HEK293 (cell line): ENCODE measurements around the gene LEPR.

Experiments
- BCL11A ChIP-seq: fragments of 450-650 bp; formaldehyde crosslinking; IDR thresholded peaks from 2 replicates; pipeline ENCODE4 v1.5.1; 2016; ENCODE audit warnings: low read depth, missing biosample characterization, missing genetic modification characterization
- FEZF1 ChIP-seq: fragments of 450-650 bp; formaldehyde crosslinking; IDR thresholded peaks from 2 replicates; pipeline ENCODE4 v1.5.1; 2016; ENCODE audit warnings: missing biosample characterization, missing genetic modification characterization
- KLF1 ChIP-seq: fragments of 450-650 bp; formaldehyde crosslinking; IDR thresholded peaks from 2 replicates; pipeline ENCODE4 v1.5.1; 2016; ENCODE audit warnings: missing biosample characterization, missing genetic modification characterization
- KLF7 ChIP-seq: fragments of 450-650 bp; formaldehyde crosslinking; IDR thresholded peaks from 2 replicates; pipeline ENCODE4 v1.5.1; 2016; ENCODE audit warnings: missing biosample characterization, missing genetic modification characterization, borderline replicate concordance
- MYNN ChIP-seq: fragments of 450-650 bp; formaldehyde crosslinking; IDR thresholded peaks from 2 replicates; pipeline ENCODE4 v1.5.1; 2016; ENCODE audit warnings: missing biosample characterization, missing genetic modification characterization, borderline replicate concordance
- PRDM1 ChIP-seq: fragments of 450-650 bp; formaldehyde crosslinking; IDR thresholded peaks from 2 replicates; pipeline ENCODE4; 2016; ENCODE audit warnings: missing biosample characterization, missing genetic modification characterization
- PRDM4 ChIP-seq: fragments of 450-650 bp; formaldehyde crosslinking; IDR thresholded peaks from 2 replicates; pipeline ENCODE4 v1.5.1; 2017; ENCODE audit warnings: missing biosample characterization, missing genetic modification characterization
- PRDM6 ChIP-seq: fragments of 450-650 bp; formaldehyde crosslinking; IDR thresholded peaks from 2 replicates; pipeline ENCODE4 v1.5.1; 2017; ENCODE audit warnings: missing biosample characterization, missing genetic modification characterization
- RBAK ChIP-seq: fragments of 450-650 bp; formaldehyde crosslinking; IDR thresholded peaks from 2 replicates; pipeline ENCODE4 v1.5.1; 2016; ENCODE audit warnings: missing biosample characterization, missing genetic modification characterization
- SALL2 ChIP-seq: fragments of 450-650 bp; formaldehyde crosslinking; IDR thresholded peaks from 2 replicates; pipeline ENCODE4 v1.5.0; 2017; ENCODE audit warnings: missing biosample characterization, mild to moderate bottlenecking, missing genetic modification characterization, borderline replicate concordance
- WT1 ChIP-seq: fragments of 450-650 bp; formaldehyde crosslinking; IDR thresholded peaks from 2 replicates; pipeline ENCODE4 v1.5.1; 2016; ENCODE audit warnings: missing biosample characterization, missing genetic modification characterization
- ZEB2 ChIP-seq: fragments of 450-650 bp; formaldehyde crosslinking; IDR thresholded peaks from 2 replicates; pipeline ENCODE4 v1.5.1; 2016; ENCODE audit warnings: missing biosample characterization, missing genetic modification characterization
- ZNF10 ChIP-seq: fragments of 450-650 bp; formaldehyde crosslinking; IDR thresholded peaks from 2 replicates; pipeline ENCODE4 v1.5.1; 2017; ENCODE audit warnings: missing biosample characterization, missing genetic modification characterization
- ZNF138 ChIP-seq: fragments of 450-650 bp; formaldehyde crosslinking; IDR thresholded peaks from 2 replicates; pipeline ENCODE4 v1.5.1; 2016; ENCODE audit warnings: missing biosample characterization, missing genetic modification characterization, borderline replicate concordance
- ZNF18 ChIP-seq: fragments of 450-650 bp; formaldehyde crosslinking; IDR thresholded peaks from 2 replicates; pipeline ENCODE4 v1.5.1; 2016; ENCODE audit warnings: missing biosample characterization, missing genetic modification characterization
- ZNF184 ChIP-seq: fragments of 450-650 bp; IDR thresholded peaks from 2 replicates; pipeline ENCODE4 v1.5.1; 2018; ENCODE audit warnings: missing biosample characterization, mild to moderate bottlenecking, missing genetic modification characterization
- ZNF239 ChIP-seq: fragments of 450-650 bp; formaldehyde crosslinking; IDR thresholded peaks from 2 replicates; pipeline ENCODE4 v1.5.1; 2016; ENCODE audit warnings: missing biosample characterization, missing genetic modification characterization
- ZNF324 ChIP-seq: fragments of 450-650 bp; formaldehyde crosslinking; IDR thresholded peaks from 2 replicates; pipeline ENCODE4 v1.5.1; 2016; ENCODE audit warnings: missing biosample characterization, missing genetic modification characterization
- ZNF394 ChIP-seq: fragments of 450-650 bp; formaldehyde crosslinking; IDR thresholded peaks from 2 replicates; pipeline ENCODE4 v1.5.1; 2016; ENCODE audit warnings: missing biosample characterization, missing genetic modification characterization, mild to moderate bottlenecking, moderate library complexity, borderline replicate concordance
- ZNF398 ChIP-seq: fragments of 450-650 bp; formaldehyde crosslinking; IDR thresholded peaks from 2 replicates; pipeline ENCODE4 v1.5.1; 2017; ENCODE audit warnings: missing biosample characterization, missing genetic modification characterization
- ZNF501 ChIP-seq: fragments of 450-650 bp; formaldehyde crosslinking; IDR thresholded peaks from 2 replicates; pipeline ENCODE4 v1.5.1; 2016; ENCODE audit warnings: missing biosample characterization, missing genetic modification characterization
- ZNF548 ChIP-seq: fragments of 450-650 bp; formaldehyde crosslinking; IDR thresholded peaks from 2 replicates; pipeline ENCODE4 v1.5.1; 2016; ENCODE audit warnings: missing biosample characterization, missing genetic modification characterization
- ZNF558 ChIP-seq: fragments of 450-650 bp; formaldehyde crosslinking; IDR thresholded peaks from 2 replicates; pipeline ENCODE4 v1.5.1; 2016; ENCODE audit warnings: missing biosample characterization, missing genetic modification characterization
- ZNF561 ChIP-seq: fragments of 450-650 bp; IDR thresholded peaks from 2 replicates; pipeline ENCODE4 v1.5.1; 2018; ENCODE audit warnings: missing biosample characterization, missing genetic modification characterization, borderline replicate concordance
- ZNF600 ChIP-seq: fragments of 450-650 bp; formaldehyde crosslinking; IDR thresholded peaks from 2 replicates; pipeline ENCODE4 v1.5.1; 2016; ENCODE audit warnings: missing biosample characterization, missing genetic modification characterization
- ZNF610 ChIP-seq: fragments of 450-650 bp; formaldehyde crosslinking; IDR thresholded peaks from 2 replicates; pipeline ENCODE4 v1.5.1; 2016; ENCODE audit warnings: missing biosample characterization, missing genetic modification characterization, borderline replicate concordance
- ZNF639 ChIP-seq: fragments of 450-650 bp; formaldehyde crosslinking; IDR thresholded peaks from 2 replicates; pipeline ENCODE4 v1.5.1; 2016; ENCODE audit warnings: missing biosample characterization, missing genetic modification characterization
- ZNF747 ChIP-seq: fragments of 450-650 bp; formaldehyde crosslinking; IDR thresholded peaks from 2 replicates; pipeline ENCODE4 v1.5.1; 2016; ENCODE audit warnings: missing biosample characterization, missing genetic modification characterization
- ZNF843 ChIP-seq: fragments of 450-650 bp; formaldehyde crosslinking; IDR thresholded peaks from 2 replicates; pipeline ENCODE4 v1.5.1; 2016; ENCODE audit warnings: missing biosample characterization, missing genetic modification characterization
- ZXDB ChIP-seq: fragments of 450-650 bp; formaldehyde crosslinking; IDR thresholded peaks from 2 replicates; pipeline ENCODE4 v1.5.1; 2016; ENCODE audit warnings: missing biosample characterization, missing genetic modification characterization

Gene LEPR

GRCh38 chr1:65469889-65470340 lies 49.4 kb downstream of the LEPR start (continued):
- TF ChIP-seq ZXDB (tag by site-specific recombination): peak; percentile 94
- TF ChIP-seq ZNF600 (tag by site-specific recombination): no peak; the same call in 1 of the 2 replicates
- peak; percentile 100 for TF ChIP-seq WT1 (tag by site-specific recombination)
- TF ChIP-seq ZNF501 (tag by site-specific recombination): peak; percentile 62; the same call in 1 of the 2 replicates
- no peak for TF ChIP-seq ZNF239 (tag by site-specific recombination)
- TF ChIP-seq SALL2: no peak
- TF ChIP-seq RBAK (tag by site-specific recombination): no peak
- 0 out of 2 replicates have a peak, but pooled peaks have one; percentile 66 for TF ChIP-seq ZNF610
- peak; percentile 89 for TF ChIP-seq ZNF639 (tag by site-specific recombination)
- peak; percentile 77; the same call in 1 of the 2 replicates for TF ChIP-seq BCL11A (tag by site-specific recombination)
- peak; percentile 83 for TF ChIP-seq ZNF398 (tag by site-specific recombination)
- TF ChIP-seq ZNF548: no peak
- no peak; the same call in 1 of the 2 replicates for TF ChIP-seq ZNF18 (tag by site-specific recombination)
- peak; percentile 63 for TF ChIP-seq PRDM1 (tag by site-specific recombination)
- no peak for TF ChIP-seq MYNN
- TF ChIP-seq ZNF561: peak; percentile 92
- TF ChIP-seq KLF1: no peak
- TF ChIP-seq ZEB2 (tag by site-specific recombination): peak; percentile 87
- TF ChIP-seq FEZF1: peak; percentile 89
- TF ChIP-seq ZNF747: no peak
- TF ChIP-seq ZNF138 (tag by site-specific recombination): no peak
- peak; percentile 98 for TF ChIP-seq PRDM6
- peak; percentile 99 for TF ChIP-seq PRDM4 (tag by site-specific recombination)
- peak; percentile 97 for TF ChIP-seq ZNF843 (tag by site-specific recombination)
- peak; percentile 41; the same call in 1 of the 2 replicates for TF ChIP-seq KLF7
- TF ChIP-seq ZNF324 (tag by site-specific recombination): peak; percentile 65; the same call in 1 of the 2 replicates
- peak; percentile 79 for TF ChIP-seq ZNF10 (tag by site-specific recombination)
- TF ChIP-seq ZNF558: peak; percentile 26
- peak; percentile 57; the same call in 1 of the 2 replicates for TF ChIP-seq ZNF184 (tag by site-specific recombination)
- TF ChIP-seq ZNF394 (tag by site-specific recombination): peak; percentile 40; the same call in 1 of the 2 replicates
